22Rv1 (cell line): ENCODE results near the gene ATP1B1.
A peak's percentile ranks its signal among the peaks of the same experiment; 100 is the strongest.

ENCODE experiments used
- H3K27ac ChIP-seq: fragments of 450-650 bp; 2 replicates; pipeline ENCODE4 v1.5.1; 2017
- ZFX ChIP-seq: fragments of 450-650 bp; IDR thresholded peaks from 2 replicates; pipeline ENCODE4 v1.6.1; 2017; ENCODE audit warnings: antibody characterized with exemption, borderline replicate concordance
- TF ChIP-seq, protein P1 (sequence below): fragments of 450-650 bp; IDR thresholded peaks from 2 replicates; pipeline ENCODE4 v1.5.1; 2017; ENCODE audit warnings: mild to moderate bottlenecking

Gene ATP1B1

GRCh38 chr1:169103480-169103893, 3.0 kb upstream of the ATP1B1 start:
- no peak overlapping the region for H3K27ac ChIP-seq
- TF ChIP-seq, protein P1, sequence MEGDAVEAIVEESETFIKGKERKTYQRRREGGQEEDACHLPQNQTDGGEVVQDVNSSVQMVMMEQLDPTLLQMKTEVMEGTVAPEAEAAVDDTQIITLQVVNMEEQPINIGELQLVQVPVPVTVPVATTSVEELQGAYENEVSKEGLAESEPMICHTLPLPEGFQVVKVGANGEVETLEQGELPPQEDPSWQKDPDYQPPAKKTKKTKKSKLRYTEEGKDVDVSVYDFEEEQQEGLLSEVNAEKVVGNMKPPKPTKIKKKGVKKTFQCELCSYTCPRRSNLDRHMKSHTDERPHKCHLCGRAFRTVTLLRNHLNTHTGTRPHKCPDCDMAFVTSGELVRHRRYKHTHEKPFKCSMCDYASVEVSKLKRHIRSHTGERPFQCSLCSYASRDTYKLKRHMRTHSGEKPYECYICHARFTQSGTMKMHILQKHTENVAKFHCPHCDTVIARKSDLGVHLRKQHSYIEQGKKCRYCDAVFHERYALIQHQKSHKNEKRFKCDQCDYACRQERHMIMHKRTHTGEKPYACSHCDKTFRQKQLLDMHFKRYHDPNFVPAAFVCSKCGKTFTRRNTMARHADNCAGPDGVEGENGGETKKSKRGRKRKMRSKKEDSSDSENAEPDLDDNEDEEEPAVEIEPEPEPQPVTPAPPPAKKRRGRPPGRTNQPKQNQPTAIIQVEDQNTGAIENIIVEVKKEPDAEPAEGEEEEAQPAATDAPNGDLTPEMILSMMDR: no peak
- TF ChIP-seq ZFX: no peak

GRCh38 chr1:169105087-169105433, 1.4 kb upstream of the ATP1B1 start:
- TF ChIP-seq, protein P1: no peak
- no peak for TF ChIP-seq ZFX
- peak overlapping the region; percentile 76; the same call in 1 of the 2 replicates for H3K27ac ChIP-seq

- peak overlapping the region; percentile 76 for H3K27ac ChIP-seq
- TF ChIP-seq, protein P1: peak; percentile 16; the same call in 1 of the 2 replicates
- TF ChIP-seq ZFX: no peak
Observed at GRCh38 chr1:169105434-169106094, 926 bp upstream of the ATP1B1 start.

DNA sequence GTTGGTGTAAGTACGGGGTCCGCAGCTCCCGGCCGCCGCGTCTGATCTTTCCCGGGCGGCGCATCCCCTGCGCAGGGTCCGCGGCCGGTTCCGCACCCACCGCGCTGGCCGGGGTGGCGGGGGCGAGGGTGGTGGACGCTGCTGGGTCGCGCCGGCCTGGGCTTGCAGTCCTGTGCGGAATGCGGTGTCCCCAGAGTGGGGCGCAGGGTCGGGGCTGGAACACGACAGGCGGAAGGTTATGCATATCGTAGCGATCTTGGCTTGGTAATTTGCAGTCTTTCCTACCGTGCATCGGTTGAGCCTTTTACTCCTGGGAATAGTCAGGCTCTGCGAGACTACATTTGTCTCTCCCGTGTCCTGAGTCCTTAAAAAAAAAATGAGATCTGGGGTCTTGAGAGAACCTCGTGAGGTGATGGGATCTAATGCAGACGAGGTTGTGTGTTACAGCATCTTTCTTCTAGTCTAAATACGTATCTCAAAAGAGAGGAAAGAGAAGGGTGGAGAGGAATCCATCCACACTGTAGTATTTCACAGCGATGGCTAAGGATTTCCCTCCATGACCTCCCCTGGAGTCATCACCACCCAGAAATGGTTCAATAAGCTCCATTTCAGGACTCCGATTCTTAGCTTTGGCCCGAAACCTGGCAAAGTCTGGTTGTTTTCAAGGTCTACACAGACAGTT, 572 bp downstream of the ATP1B1 start:
- no peak for TF ChIP-seq ZFX
- TF ChIP-seq, protein P1: no peak
- H3K27ac ChIP-seq: peak overlapping the region; percentile 76

- no peak for TF ChIP-seq ZFX
- TF ChIP-seq, protein P1: no peak
- H3K27ac ChIP-seq: peak overlapping the region; percentile 76
Observed at GRCh38 chr1:169107603-169108208, 1.2 kb downstream of the ATP1B1 start.

DNA sequence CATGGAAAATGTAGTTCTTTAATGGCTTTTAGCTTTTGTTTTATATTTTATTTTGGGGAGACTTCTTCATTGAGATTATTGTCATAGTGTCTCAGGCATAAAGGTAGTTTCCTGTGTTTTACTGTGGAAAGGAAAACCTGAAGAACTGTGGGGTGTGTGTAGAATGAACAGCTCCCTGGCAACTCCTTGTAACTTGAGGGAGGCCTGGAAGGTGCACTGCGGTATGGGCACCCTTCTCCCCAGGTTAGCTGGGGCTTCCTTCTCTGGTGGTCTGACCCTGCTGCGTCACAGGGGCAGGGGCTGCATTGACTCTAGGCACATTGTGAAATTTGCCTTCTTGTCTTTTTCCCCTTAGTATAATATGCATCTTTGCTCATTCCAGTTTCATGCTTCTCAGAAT, 1.7 kb downstream of the ATP1B1 start:
- no peak for TF ChIP-seq ZFX
- TF ChIP-seq, protein P1: no peak
- peak overlapping the region; percentile 76 for H3K27ac ChIP-seq
